ENCODE data around the gene SPOCK1.

The SPOCK1 gene

GRCh38 chr5:137394380-137394779 is 104.7 kb downstream of the SPOCK1 start:
- TF ChIP-seq POLR2AphosphoS5 (IDR thresholded peaks at IDR 0.05; ENCODE audit: low read depth, low read length) (no peak), REST (IDR thresholded peaks at IDR 0.05; ENCODE audit: insufficient read depth in 1 of 2, low read depth in 2 of 2, low read length in 2 of 2) (no peak), SIN3A (IDR thresholded peaks at IDR 0.05; ENCODE audit: borderline replicate concordance, insufficient read depth, low read length) (no peak), TAF1 (IDR thresholded peaks at IDR 0.05; ENCODE audit: borderline replicate concordance, insufficient read depth, low read length) (no peak), FOXP2 (optimal IDR thresholded peaks at IDR 0.05; ENCODE audit: borderline replicate concordance, extremely low read depth, extremely low read length, insufficient read depth) (no peak)

GRCh38 chr5:137393196-137393993 is 105.7 kb downstream of the SPOCK1 start:
- TF ChIP-seq TAF1 (IDR thresholded peaks at IDR 0.05; ENCODE audit: borderline replicate concordance, insufficient read depth, low read length) = no peak
- no peak for TF ChIP-seq POLR2AphosphoS5 (IDR thresholded peaks at IDR 0.05; ENCODE audit: low read depth, low read length)
- TF ChIP-seq SIN3A (IDR thresholded peaks at IDR 0.05; ENCODE audit: borderline replicate concordance, insufficient read depth, low read length) = no peak
- no peak for TF ChIP-seq FOXP2 (optimal IDR thresholded peaks at IDR 0.05; ENCODE audit: borderline replicate concordance, extremely low read depth, extremely low read length, insufficient read depth)
- TF ChIP-seq REST (IDR thresholded peaks at IDR 0.05; ENCODE audit: insufficient read depth in 1 of 2, low read depth in 2 of 2, low read length in 2 of 2) = no peak

GRCh38 chr5:137392261-137392660 is 106.9 kb downstream of the SPOCK1 start:
- no peak for TF ChIP-seq SIN3A (IDR thresholded peaks at IDR 0.05; ENCODE audit: borderline replicate concordance, insufficient read depth, low read length)
- no peak for TF ChIP-seq TAF1 (IDR thresholded peaks at IDR 0.05; ENCODE audit: borderline replicate concordance, insufficient read depth, low read length)
- no peak for TF ChIP-seq REST (IDR thresholded peaks at IDR 0.05; ENCODE audit: insufficient read depth in 1 of 2, low read depth in 2 of 2, low read length in 2 of 2)
- TF ChIP-seq POLR2AphosphoS5 (IDR thresholded peaks at IDR 0.05; ENCODE audit: low read depth, low read length) = no peak
- TF ChIP-seq FOXP2 (optimal IDR thresholded peaks at IDR 0.05; ENCODE audit: borderline replicate concordance, extremely low read depth, extremely low read length, insufficient read depth) = no peak

- no peak for TF ChIP-seq REST (IDR thresholded peaks at IDR 0.05; ENCODE audit: insufficient read depth in 1 of 2, low read depth in 2 of 2, low read length in 2 of 2)
- TF ChIP-seq POLR2AphosphoS5 (IDR thresholded peaks at IDR 0.05; ENCODE audit: low read depth, low read length) = no peak
- no peak for TF ChIP-seq FOXP2 (optimal IDR thresholded peaks at IDR 0.05; ENCODE audit: borderline replicate concordance, extremely low read depth, extremely low read length, insufficient read depth)
- no peak for TF ChIP-seq SIN3A (IDR thresholded peaks at IDR 0.05; ENCODE audit: borderline replicate concordance, insufficient read depth, low read length)
- no peak for TF ChIP-seq TAF1 (IDR thresholded peaks at IDR 0.05; ENCODE audit: borderline replicate concordance, insufficient read depth, low read length)
These were observed 110.1 kb downstream of the SPOCK1 start for GRCh38 chr5:137389042-137389441.
